Activated T-cell treated with anti-CD3 and anti-CD28 coated beads, Interleukin-2, amount 50 U/mL, for 4 hours (primary cell): ENCODE data around the gene HOXB9. TPM values are rescaled to one million over a fixed set of nuclear protein-coding genes. Genes with fewer than 3 reads are reported as not detected.

Source experiments
- ATAC-seq, 2 donors: fragments of 200-7000 bp; cut with Tn5 transposase; one replicate each; pipeline ENCODE4 v1.10.0; 2021
- DNase-seq: peaks from one replicate; pipeline ENCODE4 v3.0.0-alpha.2; 2020
- H3K27me3 Mint-ChIP-seq: one replicate; pipeline ENCODE4 v1.8.0; 2021; ENCODE audit warnings: low read depth, mixed read lengths
- H3K36me3 Mint-ChIP-seq: one replicate; pipeline ENCODE4 v1.8.0; 2022; ENCODE audit warnings: mixed read lengths; ENCODE audit not compliant: insufficient read depth
- H3K4me1 Mint-ChIP-seq: one replicate; pipeline ENCODE4 v1.8.0; 2021; ENCODE audit warnings: low read depth, mixed read lengths
- H3K4me3 Mint-ChIP-seq: one replicate; pipeline ENCODE4 v1.8.0; 2021; ENCODE audit warnings: mild to moderate bottlenecking, moderate library complexity, mixed read lengths
- H3K9me3 Mint-ChIP-seq: one replicate; pipeline ENCODE4 v1.8.0; 2021; ENCODE audit warnings: mixed read lengths
- total RNA-seq, 3 donors: library from RNA; stranded (reverse); gene quantifications; one replicate each; pipeline ENCODE4 v1.2.1, GENCODE V29; 2021

The HOXB9 gene
- total RNA-seq, 3 donors from 2014 or later = 0.63 to 1.4 (median 1.2) TPM

DNA sequence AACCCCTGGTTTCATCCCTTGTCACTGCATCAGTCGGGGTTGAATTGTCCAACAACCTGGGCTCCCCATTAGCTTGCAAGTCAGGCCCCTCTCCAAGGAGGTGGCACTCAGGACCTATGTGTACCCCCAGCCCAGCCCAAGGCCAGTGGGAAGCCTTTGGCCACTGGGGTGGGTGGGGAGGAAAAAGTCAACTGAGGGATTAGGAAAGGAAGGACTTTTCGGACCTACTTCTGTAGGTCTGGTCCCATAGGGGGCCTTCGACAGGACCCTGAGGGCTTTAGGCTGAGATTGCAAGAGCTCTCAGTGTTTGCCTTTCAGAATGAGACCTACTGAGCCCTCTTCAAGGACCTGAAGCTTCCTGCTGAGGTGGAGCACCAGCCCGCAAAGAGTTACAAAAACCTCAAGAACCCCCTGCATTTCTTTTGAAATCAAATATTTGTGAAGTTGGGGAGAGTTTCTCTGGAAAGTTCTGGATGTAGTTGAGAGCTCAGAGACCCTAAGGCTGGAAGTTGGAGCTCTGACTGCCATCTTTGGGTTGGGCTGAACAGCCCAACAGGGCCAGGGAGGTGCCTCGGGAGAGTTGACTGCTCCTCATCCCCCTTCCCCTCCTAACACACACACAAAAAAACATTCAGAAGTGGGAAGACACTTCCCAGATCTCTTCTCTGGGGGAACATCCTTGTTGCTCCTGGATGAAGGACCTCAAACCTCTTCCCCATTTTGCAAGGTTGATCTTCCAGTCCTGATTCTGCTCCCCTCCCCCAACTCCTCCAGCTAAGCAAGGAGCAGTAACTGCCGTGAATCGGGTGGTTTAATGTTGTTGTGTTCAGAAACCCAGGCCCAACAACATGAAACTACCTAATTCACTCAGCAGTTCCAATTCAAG, 5.8 kb upstream of the HOXB9 start:
- H3K27me3 Mint-ChIP-seq = peaks cover 94% of the 10 kb centered on the region
- DNase-seq = no peak
- no peaks in the 10 kb centered on the region for H3K36me3 Mint-ChIP-seq

DNA sequence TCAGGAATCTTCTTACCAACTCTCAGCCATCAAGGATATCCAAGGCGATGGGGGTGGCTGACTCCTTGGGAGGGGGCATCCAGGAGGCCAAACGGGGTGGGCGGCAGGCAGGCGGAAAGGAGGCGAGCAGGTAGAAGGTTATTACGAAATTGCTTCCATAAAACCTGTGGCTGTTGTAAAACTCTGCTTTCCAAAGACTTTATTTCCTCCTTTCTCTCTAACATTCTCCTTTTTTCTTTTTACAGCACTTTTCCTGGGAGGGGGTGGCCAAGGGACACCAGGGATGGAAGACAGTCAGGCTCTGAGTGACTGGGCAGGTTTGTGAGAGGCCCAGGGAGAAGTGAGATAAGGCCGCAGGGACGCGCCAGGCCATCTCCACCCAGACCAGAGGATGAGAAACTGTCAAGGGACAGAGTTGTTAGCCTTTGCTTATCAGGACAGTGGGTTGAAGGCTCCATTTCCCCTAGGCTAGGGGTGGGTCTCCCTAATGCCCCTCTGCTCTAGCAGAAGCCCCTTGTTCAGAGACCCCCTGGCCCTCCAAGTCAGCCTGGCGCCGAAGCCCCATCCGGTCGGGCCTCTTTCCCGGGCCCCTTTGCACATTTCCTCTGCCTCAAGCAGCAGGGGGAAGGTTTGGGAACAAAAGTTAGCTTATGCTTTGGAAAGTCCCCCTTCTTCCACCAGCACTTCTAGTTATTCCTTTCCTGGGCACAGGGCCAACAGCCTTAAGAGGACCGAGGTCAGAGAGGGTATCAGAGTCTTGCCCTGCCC, 5.0 kb upstream of the HOXB9 start:
- Mint-ChIP-seq H3K27me3 (peaks cover 91% of the 10 kb centered on the region), H3K36me3 (no peaks in the 10 kb centered on the region), H3K4me3 (no peak overlapping the region), H3K9me3 (no peaks in the 10 kb centered on the region), H3K4me1 (peaks cover 10% of the 10 kb centered on the region)
- DNase-seq (no peak), ATAC-seq (no peak)

More for the DNA sequence above, 5.8 kb upstream of the HOXB9 start:
- peaks cover 11% of the 10 kb centered on the region for H3K4me1 Mint-ChIP-seq
- ATAC-seq = no peak
- H3K4me3 Mint-ChIP-seq = no peak overlapping the region
- H3K9me3 Mint-ChIP-seq = no peaks in the 10 kb centered on the region

DNA sequence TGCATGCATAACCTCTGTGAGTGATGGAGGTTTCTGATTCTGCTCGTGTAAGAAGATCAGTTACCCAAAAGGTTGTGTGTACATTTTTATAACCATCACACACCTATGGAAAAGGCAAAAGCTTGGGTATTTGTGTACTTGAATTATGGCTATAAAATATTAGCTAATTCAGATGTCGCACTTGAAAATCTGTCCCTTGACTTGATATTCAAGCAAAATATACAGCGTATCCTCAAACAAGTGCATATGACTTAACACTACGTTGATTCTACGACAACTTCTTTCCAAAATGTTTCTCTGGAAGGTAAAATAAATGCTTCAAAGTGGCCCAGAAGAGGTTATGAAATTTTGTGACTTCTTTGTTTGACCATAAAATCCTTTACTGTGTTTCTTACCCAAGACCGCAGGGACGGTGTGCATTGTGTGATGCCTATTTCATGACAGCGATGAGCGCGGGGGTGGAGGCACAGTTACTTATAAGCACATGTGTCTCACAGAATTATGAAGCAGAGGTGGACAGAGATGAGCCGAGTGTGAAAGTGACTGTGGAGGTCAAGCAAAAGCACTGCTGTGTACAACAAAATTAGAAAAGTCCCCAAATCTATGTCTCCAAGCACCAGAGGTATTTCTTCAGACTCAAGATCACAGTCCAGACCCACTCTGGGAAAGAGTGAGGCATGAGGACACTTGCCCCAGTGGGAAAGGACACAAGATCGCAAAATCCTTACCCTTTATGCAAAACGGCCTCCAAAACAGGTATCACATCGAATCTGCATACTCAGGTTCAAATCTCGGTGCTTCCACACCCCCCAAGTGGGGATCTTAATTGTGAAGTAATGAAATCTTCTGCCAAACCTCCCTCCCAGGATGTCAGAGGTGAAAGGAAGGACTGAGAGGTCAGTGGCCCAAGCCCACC, 4.1 kb upstream of the HOXB9 start:
- H3K9me3 Mint-ChIP-seq = no peaks in the 10 kb centered on the region
- H3K4me3 Mint-ChIP-seq = no peak overlapping the region
- no peak for DNase-seq
- H3K27me3 Mint-ChIP-seq = peaks cover 87% of the 10 kb centered on the region
- H3K36me3 Mint-ChIP-seq = no peaks in the 10 kb centered on the region
- peaks cover 13% of the 10 kb centered on the region for H3K4me1 Mint-ChIP-seq
- ATAC-seq = no peak

DNA sequence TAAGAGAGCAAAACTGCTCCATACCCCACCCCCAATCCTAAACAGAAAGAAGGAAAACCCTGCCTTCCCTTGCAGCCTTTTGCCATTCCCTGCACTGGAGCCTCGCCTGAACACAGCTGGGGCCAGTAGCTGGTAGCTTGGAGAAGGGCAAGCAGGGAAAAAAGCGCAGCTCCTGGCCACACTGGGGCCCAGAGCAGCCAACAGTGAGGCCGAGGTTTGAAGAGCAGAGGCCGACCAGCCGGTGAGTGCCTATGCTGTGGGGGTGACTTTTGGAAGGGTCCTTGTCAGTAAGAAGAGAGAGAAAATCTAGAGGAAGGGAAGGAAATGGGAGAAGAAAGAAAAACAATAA, 3.2 kb upstream of the HOXB9 start:
- H3K27me3 Mint-ChIP-seq = peaks cover 82% of the 10 kb centered on the region
- DNase-seq (no peak), ATAC-seq (no peak)
- H3K4me3 Mint-ChIP-seq = no peak overlapping the region
- no peaks in the 10 kb centered on the region for H3K36me3 Mint-ChIP-seq
- H3K4me1 Mint-ChIP-seq = peaks cover 14% of the 10 kb centered on the region
- no peaks in the 10 kb centered on the region for H3K9me3 Mint-ChIP-seq

DNA sequence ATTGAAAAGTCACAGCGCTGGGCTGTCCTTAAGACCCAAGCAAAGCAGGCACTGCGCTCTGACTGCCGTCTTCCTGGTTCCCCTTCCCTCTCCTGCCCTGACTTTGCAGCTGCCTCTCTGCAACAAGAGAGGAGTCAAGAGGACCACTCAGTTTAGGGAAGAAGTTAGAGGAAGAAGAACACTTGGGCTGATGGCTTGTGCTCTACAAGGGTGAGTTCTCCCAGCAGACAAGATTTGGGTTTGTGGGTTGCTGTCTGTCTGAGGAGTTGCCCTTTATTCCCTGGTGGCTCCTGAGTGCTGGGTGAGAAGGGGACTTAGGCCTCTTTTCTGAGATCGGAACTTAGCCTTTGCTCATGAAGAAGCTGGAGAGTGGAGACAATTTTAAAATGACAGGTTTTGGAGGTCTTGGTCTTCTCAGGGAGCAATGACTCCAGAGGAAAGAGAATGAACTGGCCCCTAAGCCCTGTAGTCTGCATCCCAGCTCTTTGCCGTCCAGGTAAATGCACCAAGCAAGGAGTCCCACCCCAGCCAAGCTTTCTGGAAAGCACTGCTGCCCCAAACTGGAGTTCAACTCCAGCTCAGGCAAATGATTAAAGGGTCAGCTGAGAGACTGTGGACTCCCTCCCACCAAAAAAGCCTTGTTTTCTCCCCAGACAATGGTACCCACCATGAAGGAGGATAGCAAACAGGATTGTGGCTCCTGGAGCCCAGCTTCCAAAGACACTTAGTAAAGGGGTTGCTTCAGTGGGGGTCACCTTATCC, 2.7 kb upstream of the HOXB9 start:
- peaks cover 83% of the 10 kb centered on the region for H3K27me3 Mint-ChIP-seq
- ATAC-seq (no peak), DNase-seq (no peak)
- peaks cover 14% of the 10 kb centered on the region for H3K4me1 Mint-ChIP-seq
- H3K36me3 Mint-ChIP-seq = no peaks in the 10 kb centered on the region
- H3K9me3 Mint-ChIP-seq = no peaks in the 10 kb centered on the region
- no peak overlapping the region for H3K4me3 Mint-ChIP-seq

DNA sequence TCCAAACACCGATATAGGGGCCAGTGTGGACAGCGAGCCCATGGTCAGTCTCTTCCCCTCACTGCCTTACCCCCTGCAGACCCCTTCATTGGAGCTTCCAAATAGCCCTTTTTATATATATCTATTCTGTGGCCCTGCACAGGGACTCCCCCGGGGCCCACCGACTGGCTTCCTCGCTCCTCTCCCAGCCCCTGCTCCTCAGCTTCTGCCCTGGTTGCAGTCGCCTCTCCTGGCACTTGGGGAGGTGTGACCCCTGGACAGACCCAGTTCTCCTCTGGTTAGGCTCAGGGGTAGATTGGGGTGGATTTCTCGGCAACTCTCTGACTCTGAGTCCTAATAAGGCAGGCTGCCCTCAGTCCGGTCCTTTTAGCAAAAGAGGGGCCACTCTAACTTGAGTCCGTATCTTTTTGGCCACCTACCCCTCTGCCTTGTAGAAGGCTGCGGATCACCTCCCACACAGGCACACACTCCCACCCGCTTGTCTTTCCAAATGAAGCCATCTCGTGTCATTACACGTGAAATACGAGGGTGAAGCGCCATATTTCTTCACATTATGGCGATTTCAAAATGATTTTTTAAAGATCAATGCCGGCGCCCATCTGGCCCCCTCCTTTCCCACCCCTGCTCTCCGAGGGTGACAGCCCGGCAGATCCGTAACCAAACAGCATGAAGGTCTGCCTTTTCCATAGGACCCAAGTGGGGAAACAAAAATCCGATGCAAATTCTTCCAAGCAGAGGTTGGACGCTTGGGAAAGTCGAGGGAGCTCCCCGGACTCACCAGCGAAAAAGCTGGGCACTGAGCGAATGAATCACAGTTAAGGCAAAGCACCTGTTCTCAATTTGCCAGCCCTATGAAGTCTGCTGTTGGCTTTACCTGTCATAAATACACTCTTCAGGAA, 1.7 kb upstream of the HOXB9 start:
- Mint-ChIP-seq H3K4me1 (peaks cover 13% of the 10 kb centered on the region), H3K27me3 (peaks cover 86% of the 10 kb centered on the region), H3K36me3 (no peaks in the 10 kb centered on the region), H3K9me3 (no peaks in the 10 kb centered on the region), H3K4me3 (no peak overlapping the region)
- DNase-seq (no peak), ATAC-seq (no peak)

DNA sequence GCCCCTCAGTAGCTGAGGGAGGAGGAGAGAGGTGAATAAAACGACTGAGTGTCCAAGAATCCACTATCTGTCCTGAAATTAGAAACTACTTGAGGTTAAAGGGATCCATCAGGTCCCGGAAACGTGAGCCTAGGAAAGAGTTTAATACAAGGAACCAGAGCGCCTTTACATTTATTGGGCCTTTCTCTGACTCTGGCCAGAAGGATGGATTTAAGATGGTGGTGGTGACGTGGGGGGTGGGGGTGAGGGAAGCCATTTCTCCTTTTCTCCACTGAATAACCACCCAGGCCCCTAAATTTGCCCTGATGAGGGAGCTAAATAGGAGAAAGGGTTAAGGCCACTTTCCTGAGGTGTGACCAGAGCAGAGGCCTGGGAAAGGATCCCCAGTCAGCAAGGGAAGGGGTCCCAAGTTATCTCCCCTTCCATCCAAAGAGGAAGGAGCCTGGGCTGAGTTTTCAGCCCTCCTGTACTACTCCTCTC, 1.0 kb upstream of the HOXB9 start:
- no peak for ATAC-seq
- no peaks in the 10 kb centered on the region for H3K9me3 Mint-ChIP-seq
- H3K4me3 Mint-ChIP-seq = peak overlapping the region; percentile 87
- H3K27me3 Mint-ChIP-seq = peaks cover 86% of the 10 kb centered on the region
- H3K36me3 Mint-ChIP-seq = no peaks in the 10 kb centered on the region
- DNase-seq = no peak
- H3K4me1 Mint-ChIP-seq = peaks cover 12% of the 10 kb centered on the region

DNA sequence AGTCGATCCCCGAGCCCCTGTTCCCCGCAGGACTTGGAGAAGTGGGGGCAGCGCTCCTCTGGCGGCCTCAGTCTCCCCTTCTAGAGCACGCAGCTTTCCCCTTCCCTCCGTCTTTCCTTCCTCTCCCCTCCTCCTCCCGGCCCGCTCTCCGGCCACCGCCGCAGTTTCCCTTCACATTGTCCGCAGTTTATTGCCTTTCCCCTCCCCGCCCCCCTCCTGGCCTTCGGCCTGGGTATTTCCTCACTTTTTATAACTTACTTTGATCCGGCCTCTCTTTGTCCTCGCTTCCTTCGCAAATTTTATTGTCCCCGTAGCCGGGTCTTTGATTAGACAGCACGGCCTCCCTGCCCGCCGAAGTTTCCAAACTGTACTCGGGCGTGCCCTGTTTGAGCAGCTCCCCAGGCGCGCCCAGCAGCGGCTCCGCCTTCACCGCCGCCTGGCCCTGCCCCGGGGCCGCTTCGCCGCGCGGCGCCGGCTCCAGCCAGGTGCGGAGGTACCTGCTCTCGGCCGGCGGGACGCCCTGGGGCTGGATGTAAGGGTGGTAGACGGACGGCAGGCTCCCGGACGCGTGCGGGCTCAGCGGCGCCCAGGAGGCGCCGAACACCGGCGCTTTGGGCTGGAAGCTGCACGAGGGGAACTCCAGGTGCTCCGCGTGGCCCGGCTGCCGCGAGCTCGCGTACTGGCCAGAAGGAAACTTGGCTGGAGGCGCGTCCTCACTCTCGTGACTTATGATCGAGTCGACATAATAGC, 488 bp downstream of the HOXB9 start:
- Mint-ChIP-seq H3K9me3 (no peaks in the 10 kb centered on the region), H3K4me1 (peaks cover 12% of the 10 kb centered on the region)

DNA sequence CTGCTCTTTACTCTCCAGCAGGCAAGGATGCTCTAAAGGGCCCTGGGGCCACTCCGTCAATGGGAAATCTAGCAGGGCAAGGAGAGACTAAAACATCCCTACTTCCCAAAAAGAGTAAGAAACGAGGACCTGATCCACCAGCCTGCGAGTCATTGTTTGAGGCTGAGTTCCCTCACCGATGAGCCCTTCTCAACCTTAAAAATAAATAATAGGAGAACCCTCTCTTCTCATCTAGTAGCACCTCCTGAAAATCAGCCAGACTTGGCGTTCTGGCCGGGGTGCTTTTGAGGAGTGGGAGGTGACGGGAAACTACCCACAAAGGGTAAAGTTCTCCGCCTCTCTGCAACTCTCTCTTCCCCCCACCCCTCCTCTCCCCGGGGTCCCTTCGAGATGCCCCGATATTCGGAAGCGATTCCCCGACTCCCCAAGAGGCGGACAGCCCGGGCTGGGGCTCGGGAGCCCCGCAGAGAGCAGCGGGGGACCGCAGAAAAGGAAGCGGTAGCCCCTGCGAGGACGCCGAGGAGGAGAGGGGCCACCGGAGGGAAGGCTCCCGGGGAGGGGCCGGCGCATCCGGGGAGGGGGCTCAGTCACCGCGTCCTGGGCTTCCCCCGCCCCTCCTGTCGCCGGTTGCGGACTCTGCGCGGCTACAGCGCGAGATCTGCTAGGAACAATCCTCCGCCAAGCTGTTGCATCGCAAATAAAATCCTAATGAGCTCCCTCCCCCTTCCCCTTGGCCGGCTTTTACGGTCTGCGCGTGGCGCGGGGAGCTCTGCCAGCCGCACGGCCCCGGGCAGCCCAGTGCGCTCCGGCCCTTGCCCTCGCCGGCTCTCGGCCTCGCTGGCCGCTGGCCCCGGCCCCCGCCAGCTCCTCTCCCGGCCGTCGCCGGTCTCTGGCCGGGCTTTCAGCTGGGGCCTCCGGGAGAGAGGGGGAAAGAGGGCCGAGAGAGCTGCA, 1.3 kb downstream of the HOXB9 start:
- ATAC-seq (peak; percentile 25 to 28), DNase-seq (no peak)
- Mint-ChIP-seq H3K9me3 (no peaks in the 10 kb centered on the region), H3K36me3 (no peaks in the 10 kb centered on the region), H3K4me3 (peak overlapping the region; percentile 87), H3K27me3 (peaks cover 86% of the 10 kb centered on the region), H3K4me1 (peaks cover 12% of the 10 kb centered on the region)

More for the DNA sequence above, 488 bp downstream of the HOXB9 start:
- peaks cover 87% of the 10 kb centered on the region for H3K27me3 Mint-ChIP-seq
- DNase-seq = no peak
- peak overlapping the region; percentile 87 for H3K4me3 Mint-ChIP-seq
- H3K36me3 Mint-ChIP-seq = no peaks in the 10 kb centered on the region
- ATAC-seq = peak; percentile 78 to 80

DNA sequence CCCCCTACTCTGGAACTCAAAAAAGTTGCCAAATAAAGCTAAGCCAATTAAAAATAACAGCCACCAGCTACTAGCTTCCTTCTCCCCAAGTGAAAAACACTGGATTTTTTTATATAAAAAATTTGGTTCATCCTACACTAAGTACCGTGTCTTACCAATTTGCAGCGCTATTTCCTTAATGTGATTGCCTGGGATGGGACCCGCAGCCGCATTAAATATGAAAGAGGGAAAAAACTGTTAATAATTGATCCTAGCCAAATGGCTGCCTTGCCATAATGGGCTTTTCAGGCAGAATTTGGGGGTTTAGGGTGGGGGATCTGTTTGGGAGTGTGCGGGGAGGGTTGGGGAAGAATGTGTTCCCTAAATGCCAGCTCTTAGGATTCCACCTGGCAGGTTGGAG, 2.0 kb downstream of the HOXB9 start:
- H3K27me3 Mint-ChIP-seq = peaks cover 86% of the 10 kb centered on the region
- H3K4me3 Mint-ChIP-seq = peak overlapping the region; percentile 52
- no peaks in the 10 kb centered on the region for H3K9me3 Mint-ChIP-seq
- peaks cover 16% of the 10 kb centered on the region for H3K4me1 Mint-ChIP-seq
- no peak for ATAC-seq
- DNase-seq = no peak
- H3K36me3 Mint-ChIP-seq = no peaks in the 10 kb centered on the region

DNA sequence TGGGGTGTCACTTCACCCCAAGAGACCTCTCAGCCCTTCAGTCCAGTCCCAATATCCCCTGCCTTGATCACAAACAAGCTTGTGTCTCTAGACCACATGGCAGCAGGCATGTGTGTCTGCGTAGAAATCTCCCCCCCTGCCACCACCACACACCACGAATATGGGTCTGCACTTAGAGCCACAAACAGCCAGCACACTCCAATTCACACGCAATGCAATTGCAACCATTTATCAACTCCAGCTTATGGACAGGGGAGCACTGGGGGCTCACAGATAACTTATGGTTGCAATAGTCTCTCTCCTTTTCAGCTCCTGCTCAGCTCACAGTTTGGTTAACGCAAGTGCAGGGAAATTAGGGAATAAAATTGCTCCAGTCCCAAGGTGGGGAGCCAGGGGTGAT, 2.6 kb downstream of the HOXB9 start:
- Mint-ChIP-seq H3K27me3 (peaks cover 86% of the 10 kb centered on the region), H3K4me1 (peaks cover 20% of the 10 kb centered on the region), H3K36me3 (no peaks in the 10 kb centered on the region), H3K4me3 (no peak overlapping the region), H3K9me3 (no peaks in the 10 kb centered on the region)
- DNase-seq (no peak), ATAC-seq (no peak)
